ENCODE results near the gene MINDY4.

GRCh38 chr7:30933124-30933974 lies 162.1 kb downstream of the MINDY4 start:
- TF ChIP-seq REST (IDR thresholded peaks at IDR 0.05; ENCODE audit: low read depth) (no peak), CREB1 (IDR thresholded peaks at IDR 0.05; ENCODE audit: low read depth) (no peak), CEBPB (IDR thresholded peaks at IDR 0.05) (no peak), TAF1 (IDR thresholded peaks at IDR 0.05; ENCODE audit: low read depth) (no peak)
